ENCODE data around the gene GLI2. TPM values are rescaled to one million over a fixed set of nuclear protein-coding genes. Genes with fewer than 3 reads are reported as not detected.

The GLI2 gene
- total and polyA plus RNA-seq, 9 of the 15 experiments (the other 6 are each of a cell fraction or from before 2014, with no cell fraction given): 0.24 TPM; not detected in 8

DNA sequence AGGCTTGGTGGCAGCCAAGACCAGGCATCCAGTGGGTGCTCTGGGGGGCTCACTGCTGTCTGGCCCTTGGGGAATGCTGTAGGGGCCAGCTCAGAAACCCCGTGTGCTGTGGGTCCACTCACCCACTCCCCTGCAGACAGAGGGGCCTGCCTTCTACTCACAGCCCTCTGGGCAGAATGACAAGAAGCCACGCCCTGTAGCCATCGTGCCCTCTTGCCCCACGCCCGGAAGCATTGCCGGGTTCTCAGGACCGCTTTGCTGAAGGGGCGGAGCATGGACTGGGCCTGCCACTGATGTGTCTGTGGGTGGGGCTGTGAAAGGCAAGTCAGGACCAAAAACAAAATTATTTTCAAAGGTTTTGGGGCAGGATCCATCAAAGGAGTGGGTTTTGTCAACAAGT, 27.8 kb downstream of the GLI2 start:
- no peaks in the 10 kb centered on the region for H4K20me1 ChIP-seq (replicated peaks; ENCODE audit: control insufficient read depth, insufficient read depth, low read length)
- DNase-seq (ENCODE audit: extremely low read depth in 1 of 4, low spot score in 3 of 4) (no peak), ATAC-seq (no peak), FAIRE-seq (no peak)
- H2AFZ ChIP-seq (ENCODE audit: low read depth, low read length): no peak overlapping the region
- H3K4me2 ChIP-seq (ENCODE audit: insufficient read depth, low read length): no peak overlapping the region
- BruUV-seq (replicated peaks): no TSS peak
- no peaks in the 10 kb centered on the region for H3K9me3 ChIP-seq (replicated peaks; ENCODE audit: control insufficient read depth, insufficient read depth, low read depth, low read length)
- H3K4me1 ChIP-seq (replicated peaks in 1 of 2; ENCODE audit: control insufficient read depth in 2 of 2, insufficient read depth in 2 of 2, low read length in 2 of 2): peaks cover 0 to 3% of the 10 kb centered on the region in 2 experiments; a peak in 1 of 5 replicates
- no peaks in the 10 kb centered on the region for H3K9me1 ChIP-seq (ENCODE audit: control insufficient read depth, insufficient read depth, low read length)
- TF ChIP-seq, protein P1, sequence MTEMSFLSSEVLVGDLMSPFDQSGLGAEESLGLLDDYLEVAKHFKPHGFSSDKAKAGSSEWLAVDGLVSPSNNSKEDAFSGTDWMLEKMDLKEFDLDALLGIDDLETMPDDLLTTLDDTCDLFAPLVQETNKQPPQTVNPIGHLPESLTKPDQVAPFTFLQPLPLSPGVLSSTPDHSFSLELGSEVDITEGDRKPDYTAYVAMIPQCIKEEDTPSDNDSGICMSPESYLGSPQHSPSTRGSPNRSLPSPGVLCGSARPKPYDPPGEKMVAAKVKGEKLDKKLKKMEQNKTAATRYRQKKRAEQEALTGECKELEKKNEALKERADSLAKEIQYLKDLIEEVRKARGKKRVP (CRISPR knock-in tag; IDR thresholded peaks at IDR 0.05): no peak
- TF ChIP-seq KAT2B (IDR thresholded peaks at IDR 0.05; ENCODE audit: low read depth, low read length): no peak
- no peak for TF ChIP-seq NFIC (IDR thresholded peaks at IDR 0.05)
- TF ChIP-seq RCOR1 (IDR thresholded peaks at IDR 0.05; ENCODE audit: borderline replicate concordance in 1 of 2, low read depth in 2 of 2, low read length in 2 of 2): no peak
- no peak for TF ChIP-seq CREBBP (IDR thresholded peaks at IDR 0.05; ENCODE audit: low read depth, low read length)
- no peak for TF ChIP-seq KHSRP (IDR thresholded peaks at IDR 0.05)
- TF ChIP-seq PTTG1 (tag; IDR thresholded peaks at IDR 0.05; ENCODE audit: low read depth): no peak
- TF ChIP-seq SRSF3 (IDR thresholded peaks at IDR 0.05; ENCODE audit: insufficient read depth, low read length): no peak
- TF ChIP-seq ZNF780A (CRISPR knock-in tag; IDR thresholded peaks at IDR 0.05): no peak
- TF ChIP-seq, protein P2, sequence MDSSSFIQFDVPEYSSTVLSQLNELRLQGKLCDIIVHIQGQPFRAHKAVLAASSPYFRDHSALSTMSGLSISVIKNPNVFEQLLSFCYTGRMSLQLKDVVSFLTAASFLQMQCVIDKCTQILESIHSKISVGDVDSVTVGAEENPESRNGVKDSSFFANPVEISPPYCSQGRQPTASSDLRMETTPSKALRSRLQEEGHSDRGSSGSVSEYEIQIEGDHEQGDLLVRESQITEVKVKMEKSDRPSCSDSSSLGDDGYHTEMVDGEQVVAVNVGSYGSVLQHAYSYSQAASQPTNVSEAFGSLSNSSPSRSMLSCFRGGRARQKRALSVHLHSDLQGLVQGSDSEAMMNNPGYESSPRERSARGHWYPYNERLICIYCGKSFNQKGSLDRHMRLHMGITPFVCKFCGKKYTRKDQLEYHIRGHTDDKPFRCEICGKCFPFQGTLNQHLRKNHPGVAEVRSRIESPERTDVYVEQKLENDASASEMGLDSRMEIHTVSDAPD (CRISPR knock-in tag; IDR thresholded peaks at IDR 0.05): no peak
- TF ChIP-seq, protein P3, sequence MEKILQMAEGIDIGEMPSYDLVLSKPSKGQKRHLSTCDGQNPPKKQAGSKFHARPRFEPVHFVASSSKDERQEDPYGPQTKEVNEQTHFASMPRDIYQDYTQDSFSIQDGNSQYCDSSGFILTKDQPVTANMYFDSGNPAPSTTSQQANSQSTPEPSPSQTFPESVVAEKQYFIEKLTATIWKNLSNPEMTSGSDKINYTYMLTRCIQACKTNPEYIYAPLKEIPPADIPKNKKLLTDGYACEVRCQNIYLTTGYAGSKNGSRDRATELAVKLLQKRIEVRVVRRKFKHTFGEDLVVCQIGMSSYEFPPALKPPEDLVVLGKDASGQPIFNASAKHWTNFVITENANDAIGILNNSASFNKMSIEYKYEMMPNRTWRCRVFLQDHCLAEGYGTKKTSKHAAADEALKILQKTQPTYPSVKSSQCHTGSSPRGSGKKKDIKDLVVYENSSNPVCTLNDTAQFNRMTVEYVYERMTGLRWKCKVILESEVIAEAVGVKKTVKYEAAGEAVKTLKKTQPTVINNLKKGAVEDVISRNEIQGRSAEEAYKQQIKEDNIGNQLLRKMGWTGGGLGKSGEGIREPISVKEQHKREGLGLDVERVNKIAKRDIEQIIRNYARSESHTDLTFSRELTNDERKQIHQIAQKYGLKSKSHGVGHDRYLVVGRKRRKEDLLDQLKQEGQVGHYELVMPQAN (IDR thresholded peaks at IDR 0.05; ENCODE audit: borderline replicate concordance): no peak
- TF ChIP-seq, protein P4, sequence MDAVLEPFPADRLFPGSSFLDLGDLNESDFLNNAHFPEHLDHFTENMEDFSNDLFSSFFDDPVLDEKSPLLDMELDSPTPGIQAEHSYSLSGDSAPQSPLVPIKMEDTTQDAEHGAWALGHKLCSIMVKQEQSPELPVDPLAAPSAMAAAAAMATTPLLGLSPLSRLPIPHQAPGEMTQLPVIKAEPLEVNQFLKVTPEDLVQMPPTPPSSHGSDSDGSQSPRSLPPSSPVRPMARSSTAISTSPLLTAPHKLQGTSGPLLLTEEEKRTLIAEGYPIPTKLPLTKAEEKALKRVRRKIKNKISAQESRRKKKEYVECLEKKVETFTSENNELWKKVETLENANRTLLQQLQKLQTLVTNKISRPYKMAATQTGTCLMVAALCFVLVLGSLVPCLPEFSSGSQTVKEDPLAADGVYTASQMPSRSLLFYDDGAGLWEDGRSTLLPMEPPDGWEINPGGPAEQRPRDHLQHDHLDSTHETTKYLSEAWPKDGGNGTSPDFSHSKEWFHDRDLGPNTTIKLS (IDR thresholded peaks at IDR 0.05; ENCODE audit: borderline replicate concordance, low read depth): no peak
- 2% methylated on average over 8 of the region's 8 CpGs for WGBS (ENCODE audit: insufficient coverage, low coverage, missing lambda C conversion rate)
- intact Hi-C loops (cut with micrococcal nuclease): no loop called here
- no peak overlapping the region for H3K27ac ChIP-seq (ENCODE audit: extremely low read depth, low read depth, low read length)
- peaks cover 20 to 59% of the 10 kb centered on the region in 2 experiments; a peak in 3 of 5 replicates for H3K27me3 ChIP-seq (ENCODE audit: control insufficient read depth in 2 of 2, insufficient read depth in 2 of 2, low read length in 2 of 2)
- ChIA-PET POLR2A (interaction anchor here (1.2 kb wide), 1 partner anchor 11 kb away, joined by 3 read pairs; no protein-coding TSS in a partner anchor), CTCF (ENCODE audit: low intra/inter-chr PET ratio) (no interaction called here)
- no peaks in the 10 kb centered on the region for H3K79me2 ChIP-seq (ENCODE audit: control insufficient read depth, insufficient read depth, low read length)
- in situ Hi-C loops (cut with MboI): no loop called here
- H3K9ac ChIP-seq (ENCODE audit: insufficient read depth in 1 of 2, low read depth in 2 of 2, low read length in 2 of 2): no peak overlapping the region
- H3K36me3 ChIP-seq (ENCODE audit: control insufficient read depth, insufficient read depth, low read length): no peaks in the 10 kb centered on the region
- no peak overlapping the region for H3K4me3 ChIP-seq

Data from K562 (cell line).